ENCODE measurements around the gene MT2A. TPM values are rescaled to one million over a fixed set of nuclear protein-coding genes. Genes with fewer than 3 reads are reported as not detected.
"Not testable (repeated sequence)": the region's sequence is repeated elsewhere in the genome, so short reads cannot be mapped to it uniquely, and the experiment has no call there.

The MT2A gene
- total RNA-seq, 2 donors from 2014 or later = 549 to 1,013 TPM

DNA sequence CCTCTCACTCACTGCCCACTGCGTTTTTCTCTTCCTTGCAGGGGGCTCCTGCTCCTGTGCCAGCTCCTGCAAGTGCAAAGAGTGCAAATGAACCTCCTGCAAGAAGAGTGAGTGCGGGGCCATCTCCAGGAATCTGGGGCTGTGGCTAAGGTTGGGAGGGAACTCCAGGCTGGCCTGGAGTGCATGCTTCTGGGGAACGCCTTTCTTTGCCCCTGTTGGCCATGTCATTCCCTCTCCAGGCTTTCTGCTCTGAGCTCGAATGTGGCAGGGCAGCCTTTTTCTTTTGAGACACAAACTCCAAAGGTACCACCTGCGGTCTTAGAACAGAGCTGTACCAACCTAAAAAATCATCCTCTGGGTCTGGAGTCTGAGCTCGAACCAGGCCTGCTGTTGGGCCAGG lies 9.8 kb downstream of the MT2A start:
- DNase-seq (ENCODE audit: low spot score) (no peak), ATAC-seq (no peak)
- no peak overlapping the region for H3K4me3 Mint-ChIP-seq
- peaks cover 2 to 8% of the 10 kb centered on the region in 2 donors for H3K27me3 Mint-ChIP-seq
- no peaks in the 10 kb centered on the region for H3K36me3 Mint-ChIP-seq
- no peaks in the 10 kb centered on the region for H3K9me3 Mint-ChIP-seq
- peaks cover 24 to 30% of the 10 kb centered on the region in 2 donors for H3K4me1 Mint-ChIP-seq (ENCODE audit: low read depth in 2 of 2)
- no peak overlapping the region for H3K27ac Mint-ChIP-seq

GRCh38 chr16:56620339-56620897 lies 12.0 kb downstream of the MT2A start:
- H3K4me3 Mint-ChIP-seq = no peak overlapping the region
- no peak for ATAC-seq
- no peaks in the 10 kb centered on the region for H3K36me3 Mint-ChIP-seq
- H3K4me1 Mint-ChIP-seq (ENCODE audit: low read depth in 2 of 2) = peaks cover 14% of the 10 kb centered on the region in 2 donors
- H3K27me3 Mint-ChIP-seq = peaks cover 9 to 15% of the 10 kb centered on the region in 2 donors
- DNase-seq (ENCODE audit: low spot score) = no peak
- no peak overlapping the region for H3K27ac Mint-ChIP-seq
- no peaks in the 10 kb centered on the region for H3K9me3 Mint-ChIP-seq

DNA sequence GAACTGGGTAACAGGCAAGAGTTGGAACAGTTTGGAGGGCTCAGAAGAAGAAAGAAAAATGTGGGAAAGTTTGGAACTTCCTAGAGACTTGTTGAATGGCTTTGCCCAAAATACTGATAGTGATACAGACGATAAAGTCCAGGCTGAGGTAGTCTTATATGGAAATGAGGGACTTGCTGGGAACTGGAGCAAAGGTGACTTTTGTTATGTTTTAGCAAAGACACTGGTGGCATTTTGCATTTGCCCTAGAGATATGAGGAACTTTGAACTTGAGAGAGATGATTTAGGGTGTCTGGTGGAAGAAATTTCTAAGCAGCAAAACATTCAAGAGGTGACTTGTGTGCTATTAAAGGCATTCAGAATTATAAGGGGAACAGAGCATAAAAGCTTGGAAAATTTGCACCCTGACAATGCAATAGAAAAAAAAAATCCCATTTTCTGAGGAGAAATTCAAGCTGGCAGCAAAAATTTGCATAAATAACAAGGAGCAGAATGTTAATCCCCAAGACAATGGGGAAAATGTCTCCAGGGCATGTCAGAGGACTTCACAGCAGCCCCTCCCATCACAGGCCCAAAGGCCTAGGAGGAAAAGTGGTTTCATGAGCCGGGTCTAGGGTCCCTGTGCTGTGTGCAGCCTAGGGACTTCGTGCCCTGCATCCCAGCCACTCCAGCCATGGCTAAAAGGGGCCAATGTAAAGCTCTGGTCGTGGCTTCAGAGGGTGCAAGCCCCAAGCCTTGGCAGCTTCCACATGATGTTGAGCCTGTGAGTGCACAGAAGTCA lies 13.5 kb downstream of the MT2A start:
- Mint-ChIP-seq H3K4me1 (ENCODE audit: low read depth in 2 of 2) (peaks cover 10 to 19% of the 10 kb centered on the region in 2 donors), H3K27me3 (peaks cover 9 to 15% of the 10 kb centered on the region in 2 donors), H3K27ac (peak overlapping the region in 1 of 2 donors; percentile 20)
- not testable (repeated sequence) for H3K9me3 Mint-ChIP-seq; DNase-seq (ENCODE audit: low spot score); H3K4me3 Mint-ChIP-seq; ATAC-seq; H3K36me3 Mint-ChIP-seq

DNA sequence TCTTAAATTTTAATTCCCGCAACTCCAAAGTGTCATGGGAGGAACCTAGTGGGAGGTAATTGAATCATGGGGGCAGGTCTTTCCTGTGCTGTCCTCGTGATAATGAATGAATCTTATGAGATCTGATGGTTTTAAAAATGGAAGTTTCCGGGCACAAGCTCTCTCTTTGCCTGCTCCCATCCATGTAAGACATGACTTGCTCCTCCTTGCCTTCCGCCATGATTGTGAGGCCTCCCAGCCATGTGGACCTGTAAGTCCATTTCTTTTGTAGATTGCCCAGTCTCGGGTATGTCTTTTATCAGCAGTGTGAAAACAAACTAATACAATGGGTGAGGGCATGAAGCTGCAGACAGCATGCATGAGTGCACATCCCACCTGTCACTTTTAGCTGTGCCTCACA lies 14.8 kb downstream of the MT2A start:
- not testable (repeated sequence) for H3K9me3 Mint-ChIP-seq

DNA sequence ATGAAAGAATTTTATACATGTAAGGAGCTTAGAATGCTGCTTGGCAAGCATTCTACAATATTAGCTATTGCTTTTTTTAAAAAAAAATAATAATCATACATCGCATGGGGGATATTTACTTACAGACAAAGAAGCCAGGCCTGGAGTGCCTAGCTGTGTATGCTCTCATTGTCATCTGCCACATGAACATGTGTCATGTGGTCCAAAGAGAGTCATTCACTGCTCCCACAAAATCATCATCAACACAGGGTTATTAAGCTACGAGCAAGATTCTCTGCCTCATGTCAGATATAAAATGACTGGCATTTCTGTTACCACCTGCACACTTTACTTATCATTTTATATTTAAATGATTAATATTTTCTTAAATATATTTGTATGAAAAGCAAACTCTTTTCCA lies 15.3 kb downstream of the MT2A start:
- no peak overlapping the region for H3K27ac Mint-ChIP-seq
- no peak for DNase-seq (ENCODE audit: low spot score)
- H3K4me3 Mint-ChIP-seq = no peak overlapping the region
- ATAC-seq = no peak
- peaks cover 9 to 15% of the 10 kb centered on the region in 2 donors for H3K27me3 Mint-ChIP-seq
- no peaks in the 10 kb centered on the region for H3K36me3 Mint-ChIP-seq
- H3K4me1 Mint-ChIP-seq (ENCODE audit: low read depth in 2 of 2) = peaks cover 8 to 15% of the 10 kb centered on the region in 2 donors
- no peaks in the 10 kb centered on the region for H3K9me3 Mint-ChIP-seq

More for the DNA sequence above, 14.8 kb downstream of the MT2A start:
- not testable (repeated sequence) for H3K36me3 Mint-ChIP-seq; H3K27ac Mint-ChIP-seq; ATAC-seq; H3K4me3 Mint-ChIP-seq; DNase-seq (ENCODE audit: low spot score)
- H3K4me1 Mint-ChIP-seq (ENCODE audit: low read depth in 2 of 2) = peaks cover 7 to 15% of the 10 kb centered on the region in 2 donors
- H3K27me3 Mint-ChIP-seq = peaks cover 9 to 15% of the 10 kb centered on the region in 2 donors

DNA sequence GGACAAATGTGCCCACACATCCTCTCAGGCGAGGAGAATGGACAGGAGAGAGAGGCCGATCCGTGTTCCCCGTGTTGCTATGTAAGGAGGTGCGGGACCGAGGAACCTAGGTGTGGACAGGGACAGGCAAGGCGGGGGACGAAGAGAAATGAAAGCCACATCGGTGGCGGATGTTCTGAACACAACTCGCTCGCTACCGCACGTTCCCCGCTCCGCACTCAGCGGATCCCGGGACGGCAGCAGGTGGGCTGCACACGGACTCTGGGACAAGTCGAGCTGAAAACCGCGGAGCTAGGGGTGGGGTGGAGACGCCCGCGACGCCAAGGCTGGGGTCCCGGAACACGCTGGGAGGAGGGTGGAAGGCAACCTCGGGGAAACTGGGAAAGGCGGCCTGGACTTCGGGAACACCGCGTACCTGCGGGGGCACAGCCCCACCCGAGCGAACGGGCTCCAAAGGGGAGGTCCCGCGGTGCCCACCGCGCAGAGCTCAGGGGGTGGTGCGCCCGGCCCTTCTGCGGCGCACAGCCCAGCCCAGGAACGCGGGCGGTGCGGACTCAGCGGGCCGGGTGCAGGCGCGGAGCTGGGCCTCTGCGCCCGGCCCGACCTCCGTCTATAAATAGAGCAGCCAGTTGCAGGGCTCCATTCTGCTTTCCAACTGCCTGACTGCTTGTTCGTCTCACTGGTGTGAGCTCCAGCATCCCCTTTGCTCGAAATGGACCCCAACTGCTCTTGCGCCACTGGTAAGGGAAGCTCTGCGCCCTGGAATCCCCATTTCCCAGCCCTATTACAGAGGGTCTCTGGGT lies 17.0 kb downstream of the MT2A start, which contains the start of gene MT1E:
MT1E (plus strand) TSS at position 642 of the 803 bp plus-strand sequence; CDS start at position 713, 71 bp downstream.
- Mint-ChIP-seq H3K4me1 (ENCODE audit: low read depth in 2 of 2) (peaks cover 10 to 19% of the 10 kb centered on the region in 2 donors), H3K27me3 (peaks cover 7 to 16% of the 10 kb centered on the region in 2 donors), H3K4me3 (peak within 1 kb of the TSS; percentile 90), H3K9me3 (no peaks in the 10 kb centered on the region), H3K27ac (peak within 1 kb of the TSS; percentile 65 to 86), H3K36me3 (no peaks in the 10 kb centered on the region)
- DNase-seq (ENCODE audit: low spot score) (peak; percentile 80), ATAC-seq (peak; percentile 96 to 97)

DNA sequence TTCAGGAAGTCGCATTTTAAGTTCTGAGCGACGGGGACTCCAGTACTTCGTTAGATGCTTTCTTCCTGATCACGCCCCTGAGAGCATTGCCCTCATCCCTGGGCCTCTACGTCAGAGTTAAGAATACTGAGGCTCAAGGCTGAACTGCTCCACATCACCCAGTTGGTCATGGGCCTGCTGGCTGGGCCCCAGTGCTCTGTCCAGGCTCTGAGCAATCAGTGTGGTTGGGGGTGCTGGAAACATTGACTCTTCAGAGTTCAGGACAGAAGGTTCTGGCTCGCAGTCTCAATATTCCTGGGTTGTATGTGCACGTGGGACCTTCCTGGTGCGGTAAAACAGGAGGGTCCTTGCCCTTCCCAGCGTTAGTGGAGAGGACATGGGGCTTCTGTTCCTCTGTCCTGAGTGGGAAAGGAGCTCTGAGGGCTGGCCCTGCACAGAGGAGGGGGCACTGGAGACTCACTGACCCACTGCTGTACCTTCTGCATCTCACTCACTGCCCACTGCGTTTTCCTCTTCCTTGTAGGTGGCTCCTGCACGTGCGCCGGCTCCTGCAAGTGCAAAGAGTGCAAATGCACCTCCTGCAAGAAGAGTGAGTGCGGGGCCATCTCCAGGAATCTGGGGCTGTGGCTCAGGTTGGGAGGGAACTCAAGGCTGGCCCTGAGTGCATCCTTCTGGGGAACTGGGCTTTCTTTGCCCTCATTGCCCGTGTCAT lies 17.7 kb downstream of the MT2A start:
- H3K4me1 Mint-ChIP-seq (ENCODE audit: low read depth in 2 of 2) = peaks cover 10 to 19% of the 10 kb centered on the region in 2 donors
- H3K36me3 Mint-ChIP-seq = no peaks in the 10 kb centered on the region
- no peak for DNase-seq (ENCODE audit: low spot score)
- no peaks in the 10 kb centered on the region for H3K9me3 Mint-ChIP-seq
- peak overlapping the region; percentile 90 for H3K4me3 Mint-ChIP-seq
- H3K27me3 Mint-ChIP-seq = peaks cover 10 to 20% of the 10 kb centered on the region in 2 donors
- ATAC-seq = peak; percentile 40 to 68
- H3K27ac Mint-ChIP-seq = peak overlapping the region; percentile 65 to 86

DNA sequence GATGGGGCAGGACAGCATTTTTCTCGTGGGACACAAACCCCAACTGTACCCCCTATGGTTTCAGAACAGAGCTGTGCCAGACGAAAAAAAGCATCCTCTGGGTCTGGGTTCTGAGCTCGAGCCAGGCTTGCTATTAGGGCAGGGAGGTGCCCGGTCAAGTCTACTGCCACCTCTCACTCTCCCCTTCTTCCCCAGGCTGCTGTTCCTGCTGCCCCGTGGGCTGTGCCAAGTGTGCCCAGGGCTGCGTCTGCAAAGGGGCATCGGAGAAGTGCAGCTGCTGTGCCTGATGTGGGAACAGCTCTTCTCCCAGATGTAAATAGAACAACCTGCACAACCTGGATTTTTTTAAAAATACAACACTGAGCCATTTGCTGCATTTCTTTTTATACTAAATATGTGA lies 18.3 kb downstream of the MT2A start:
- Mint-ChIP-seq H3K4me3 (peak overlapping the region; percentile 45), H3K4me1 (ENCODE audit: low read depth in 2 of 2) (peaks cover 10 to 20% of the 10 kb centered on the region in 2 donors), H3K27me3 (peaks cover 10 to 25% of the 10 kb centered on the region in 2 donors), H3K36me3 (no peaks in the 10 kb centered on the region), H3K9me3 (no peaks in the 10 kb centered on the region), H3K27ac (peak overlapping the region in 1 of 2 donors; percentile 86)
- no peak for DNase-seq (ENCODE audit: low spot score)
- ATAC-seq = no peak

DNA sequence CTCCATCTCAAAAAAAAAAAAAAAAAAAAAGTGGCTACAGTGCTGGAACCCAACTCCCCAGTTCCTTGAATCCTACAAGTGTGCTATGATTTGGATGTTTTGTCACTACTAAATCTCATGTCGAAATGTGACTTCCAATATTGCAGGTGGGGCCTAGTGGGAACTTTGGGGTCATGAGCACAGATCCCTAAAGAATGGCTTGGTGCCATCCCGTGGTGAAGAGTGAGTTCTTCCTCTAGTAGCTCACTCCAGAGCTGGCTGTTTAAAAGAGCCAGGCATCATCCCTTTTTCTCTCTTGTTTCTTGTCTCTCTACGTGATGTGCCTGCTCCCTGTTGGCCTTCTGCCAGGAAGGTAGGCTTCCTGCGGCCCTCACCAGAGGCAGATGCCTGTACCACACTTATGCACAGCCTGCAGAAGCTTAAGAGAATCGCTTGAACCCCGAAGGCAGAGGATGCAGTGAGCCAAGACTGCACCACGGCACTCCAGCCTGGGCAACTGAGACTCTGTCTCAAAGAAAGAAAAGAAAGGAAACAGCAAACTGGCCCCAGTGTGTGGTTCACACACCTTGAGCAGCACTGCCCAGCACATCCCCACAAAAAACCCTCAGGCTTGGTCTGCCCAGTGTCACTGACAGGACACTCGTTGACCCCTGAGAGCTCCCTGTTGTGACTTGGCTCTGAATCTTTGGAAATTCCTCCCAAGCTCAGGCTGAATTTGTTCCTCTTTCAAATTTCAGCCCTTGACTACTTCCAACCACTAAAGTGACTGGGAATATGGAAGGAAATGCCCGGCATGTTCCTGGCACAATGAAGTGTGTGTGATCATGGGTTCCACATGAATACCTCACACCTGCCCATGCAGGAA lies 20.3 kb downstream of the MT2A start:
- DNase-seq (ENCODE audit: low spot score) = no peak
- no peak for ATAC-seq
- H3K36me3 Mint-ChIP-seq = no peaks in the 10 kb centered on the region
- peaks cover 24 to 42% of the 10 kb centered on the region in 2 donors for H3K27me3 Mint-ChIP-seq
- no peaks in the 10 kb centered on the region for H3K9me3 Mint-ChIP-seq
- H3K4me3 Mint-ChIP-seq = no peak overlapping the region
- no peak overlapping the region for H3K27ac Mint-ChIP-seq
- peaks cover 10 to 29% of the 10 kb centered on the region in 2 donors for H3K4me1 Mint-ChIP-seq (ENCODE audit: low read depth in 2 of 2)

GRCh38 chr16:56629531-56629930 lies 21.1 kb downstream of the MT2A start:
- H3K36me3 Mint-ChIP-seq = no peaks in the 10 kb centered on the region

DNA sequence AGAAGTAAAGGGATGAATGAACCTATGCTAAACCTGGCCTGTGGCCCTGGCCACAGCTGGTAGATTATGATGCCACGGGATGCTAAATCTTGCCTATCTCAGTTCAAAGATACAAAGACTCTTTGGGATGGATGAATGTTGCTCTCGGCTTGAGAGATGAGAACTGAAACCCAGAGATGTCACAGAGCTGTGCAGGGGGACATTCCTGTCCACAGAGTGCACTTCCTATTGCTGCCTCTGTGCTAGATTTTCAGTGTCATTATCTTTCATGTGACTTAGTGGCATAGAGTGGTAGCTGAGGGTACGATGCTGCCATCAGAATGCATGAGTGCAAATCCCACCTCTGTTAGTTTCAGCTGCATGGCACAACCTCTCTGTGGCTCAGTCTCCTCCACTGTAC lies 21.8 kb downstream of the MT2A start:
- H3K4me1 Mint-ChIP-seq (ENCODE audit: low read depth in 2 of 2) = peaks cover 9 to 30% of the 10 kb centered on the region in 2 donors
- ATAC-seq = no peak

More at GRCh38 chr16:56629531-56629930, 21.1 kb downstream of the MT2A start:
- no peak for ATAC-seq
- no peak overlapping the region for H3K27ac Mint-ChIP-seq
- peaks cover 28 to 50% of the 10 kb centered on the region in 2 donors for H3K27me3 Mint-ChIP-seq
- DNase-seq (ENCODE audit: low spot score) = no peak
- H3K9me3 Mint-ChIP-seq = no peaks in the 10 kb centered on the region
- H3K4me1 Mint-ChIP-seq (ENCODE audit: low read depth in 2 of 2) = peaks cover 10 to 29% of the 10 kb centered on the region in 2 donors
- no peak overlapping the region for H3K4me3 Mint-ChIP-seq

GRCh38 chr16:56631197-56631596 lies 22.8 kb downstream of the MT2A start:
- H3K4me3 Mint-ChIP-seq = no peak overlapping the region
- H3K36me3 Mint-ChIP-seq = no peaks in the 10 kb centered on the region
- peaks cover 12 to 23% of the 10 kb centered on the region in 2 donors for H3K4me1 Mint-ChIP-seq (ENCODE audit: low read depth in 2 of 2)
- H3K27me3 Mint-ChIP-seq = peaks cover 37 to 56% of the 10 kb centered on the region in 2 donors
- no peak for ATAC-seq
- no peak for DNase-seq (ENCODE audit: low spot score)
- H3K9me3 Mint-ChIP-seq = no peaks in the 10 kb centered on the region
- no peak overlapping the region for H3K27ac Mint-ChIP-seq

More for the DNA sequence above, 21.8 kb downstream of the MT2A start:
- DNase-seq (ENCODE audit: low spot score) = no peak
- no peak overlapping the region for H3K4me3 Mint-ChIP-seq
- H3K36me3 Mint-ChIP-seq = no peaks in the 10 kb centered on the region
- no peak overlapping the region for H3K27ac Mint-ChIP-seq
- peaks cover 31 to 53% of the 10 kb centered on the region in 2 donors for H3K27me3 Mint-ChIP-seq
- no peaks in the 10 kb centered on the region for H3K9me3 Mint-ChIP-seq
